Endothelial cell of umbilical vein (primary cell): ENCODE measurements around the gene DCLK1. TPM values are rescaled to one million over a fixed set of nuclear protein-coding genes. Genes with fewer than 3 reads are reported as not detected.

Experiments
- BruUV-seq: library from RNA; stranded (reverse); fragments of 400-500 nt; replicated peaks from 2 replicates; lab custom pipeline; 2021; lab: Mats Ljungman, UMichigan
- CTCF ChIA-PET: fragments of 300-600, 350-600 bp; sonication (Branson Sonifier 250); formaldehyde crosslinking; loops from one replicate; lab custom pipeline; 2021; ENCODE audit warnings: antibody characterized with exemption, inconsistent platforms; lab: Charles Lee
- POLR2A ChIA-PET: fragments of 300-600, 350-600 bp; sonication (Branson Sonifier 250); formaldehyde crosslinking; loops from one replicate; lab custom pipeline; 2021; ENCODE audit warnings: antibody characterized with exemption, inconsistent platforms; lab: Charles Lee
- DNase-seq: peaks from one replicate; pipeline ENCODE4 v3.0.0-alpha.2; 2011; ENCODE audit warnings: low read depth, low spot score
- FAIRE-seq: peaks from 2 replicates; lab custom pipeline; 2011; peaks lifted over from hg19 to GRCh38; lab: Jason Lieb, UNC
- H2AFZ ChIP-seq: 2 replicates; pipeline ENCODE4 v1.6.0; 2012; ENCODE audit warnings: low read depth, low read length, control low read depth, inconsistent platforms
- H3K27ac ChIP-seq: 2 replicates; pipeline ENCODE4 v1.5.1; 2011; ENCODE audit warnings: low read depth, mild to moderate bottlenecking, control low read depth, low read length, moderate library complexity; ENCODE audit not compliant: insufficient read depth
- H3K27me3 ChIP-seq, 2 experiments: 2 replicates each; pipeline versions ENCODE4 v1.6.0 to v1.6.1; 2011; ENCODE audit warnings: low read length in 2 of 2, mixed read lengths in 1 of 2; ENCODE audit not compliant: control insufficient read depth in 2 of 2, insufficient read depth in 2 of 2
- H3K36me3 ChIP-seq, 2 experiments: 2 replicates in 1 of 2; 3 replicates in 1 of 2; pipeline ENCODE4 v1.5.1; 2011; ENCODE audit warnings: low read length in 2 of 2, mild to moderate bottlenecking in 1 of 2, moderate library complexity in 1 of 2; ENCODE audit not compliant: control insufficient read depth in 2 of 2, insufficient read depth in 2 of 2; ENCODE audit errors: extremely low read depth in 1 of 2
- H3K4me1 ChIP-seq: 3 replicates; pipeline ENCODE4 v1.5.1; 2011; ENCODE audit warnings: mild to moderate bottlenecking, low read length; ENCODE audit not compliant: control insufficient read depth, insufficient read depth; ENCODE audit errors: extremely low read depth
- H3K4me2 ChIP-seq: 2 replicates; pipeline ENCODE4 v1.6.1; 2011; ENCODE audit warnings: low read length, control low read depth, mixed read lengths; ENCODE audit not compliant: insufficient read depth
- H3K4me3 ChIP-seq, 3 experiments: fragments of 200-600 bp in 1 of 3; sonication (generic), shearing (Covaris generic) in 1 of 3; replicated peaks in 1 of 3; 2 replicates each; pipeline ENCODE4 v1.5.1; 2011 to 2016; ENCODE audit warnings: control low read depth in 3 of 3, low read length in 3 of 3, mild to moderate bottlenecking in 2 of 3, inconsistent platforms in 1 of 3, low read depth in 1 of 3, moderate library complexity in 1 of 3; ENCODE audit not compliant: insufficient read depth in 1 of 3
- H3K79me2 ChIP-seq: 2 replicates; pipeline ENCODE4 v1.6.0; 2012; ENCODE audit warnings: low read length, inconsistent platforms; ENCODE audit not compliant: control insufficient read depth, insufficient read depth
- H3K9ac ChIP-seq: replicated peaks from 2 replicates; pipeline ENCODE3; 2011; ENCODE audit warnings: low read length, control low read depth; ENCODE audit not compliant: insufficient read depth; ENCODE audit errors: extremely low read depth
- H3K9me1 ChIP-seq: replicated peaks from 3 replicates; pipeline ENCODE4 v1.6.0; 2011; ENCODE audit warnings: mild to moderate bottlenecking, low read length; ENCODE audit not compliant: control insufficient read depth, insufficient read depth; ENCODE audit errors: extremely low read depth
- H3K9me3 ChIP-seq: replicated peaks from 2 replicates; pipeline ENCODE4 v1.5.1; 2012; ENCODE audit warnings: low read length, inconsistent platforms; ENCODE audit not compliant: control insufficient read depth, insufficient read depth
- H4K20me1 ChIP-seq: replicated peaks from 2 replicates; pipeline ENCODE3; 2011; ENCODE audit warnings: mild to moderate bottlenecking, low read length; ENCODE audit not compliant: control insufficient read depth, insufficient read depth; ENCODE audit errors: extremely low read depth
- FOS ChIP-seq: IDR thresholded peaks from 2 replicates; pipeline ENCODE4 v1.6.1; 2011; ENCODE audit warnings: mild to moderate bottlenecking, low read length, moderate library complexity, borderline replicate concordance; ENCODE audit not compliant: insufficient read depth
- GATA2 ChIP-seq: IDR thresholded peaks from 2 replicates; pipeline ENCODE4 v1.7.0; 2011; ENCODE audit warnings: low read depth, mild to moderate bottlenecking, moderate library complexity, mixed read lengths, low read length; ENCODE audit not compliant: insufficient read length, insufficient read depth
- JUN ChIP-seq: IDR thresholded peaks from 2 replicates; pipeline ENCODE4 v1.6.1; 2011; ENCODE audit warnings: borderline replicate concordance, low read depth; ENCODE audit not compliant: insufficient read length, insufficient read depth
- MYC ChIP-seq: IDR thresholded peaks from one replicate; pipeline ENCODE4 v1.6.1; 2011; ENCODE audit warnings: mild to moderate bottlenecking, low read depth, low read length
- POLR2A ChIP-seq: IDR thresholded peaks from 2 replicates; pipeline ENCODE4 v1.6.1; 2012; ENCODE audit warnings: low read depth, mild to moderate bottlenecking, control low read depth, low read length
- POLR2AphosphoS5 ChIP-seq: IDR thresholded peaks from 2 replicates; pipeline ENCODE4 v1.6.1; 2012; ENCODE audit warnings: low read depth, mild to moderate bottlenecking, control low read depth, low read length, moderate library complexity; ENCODE audit not compliant: insufficient read depth
- dilution Hi-C: fragments of 300-500 bp; cut with MboI; formaldehyde crosslinking; loops from one replicate; pipeline ENCODE4 v1.15.0; 2019; ENCODE audit warnings: low sequenced_read_pairs; ENCODE audit not compliant: extremely low pct_ligation_motif_present
- intact Hi-C: fragments of 100-400 bp; cut with micrococcal nuclease; formaldehyde crosslinking; loops from one replicate; pipeline ENCODE4 v1.10.0; 2022
- polyA plus RNA-seq, 4 experiments: library from polyadenylated mRNA; depleted of rRNA in 3 of 4; stranded (reverse) in 3 of 4; unstranded in 1 of 4; fragments of >200 nt; gene quantifications; 2 replicates each; pipeline versions ENCODE4 v1.2.1 to v1.2.3, GENCODE V29; 2011 to 2012; ENCODE audit warnings: missing spikeins in 1 of 4
- total RNA-seq: library from RNA; stranded (reverse); gene quantifications from 2 replicates; pipeline ENCODE4 v1.2.3, GENCODE V29; 2021

The DCLK1 gene
- total and polyA plus RNA-seq, 2 donors (not counting 3 experiments of a cell fraction or from before 2014, with no cell fraction given): 0.28 to 3.9 TPM

DNA sequence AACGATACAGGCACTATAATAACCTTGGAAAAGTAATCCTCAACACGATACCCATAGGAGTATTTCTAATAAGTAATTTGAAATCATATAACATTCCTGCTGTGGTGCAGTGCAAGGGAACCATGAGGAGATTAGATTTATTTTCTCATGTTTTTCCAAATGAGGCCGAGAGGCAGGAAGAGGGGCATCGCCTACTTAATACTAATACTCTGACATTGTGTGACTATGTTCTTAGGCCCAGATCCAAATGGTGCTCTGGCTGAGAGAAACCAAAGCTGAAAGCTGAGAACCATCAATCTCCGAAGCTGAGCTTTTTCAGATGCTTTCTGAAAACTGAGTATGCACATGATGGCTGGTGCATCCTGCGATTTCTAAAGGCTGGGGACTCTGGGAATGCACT lies 406.7 kb downstream of the DCLK1 start:
- POLR2A ChIA-PET: no interaction called here
- CTCF ChIA-PET: interaction anchor here (0.7 to 4.1 kb wide), 10 partner anchors 9 to 560 kb away, joined by 3 to 27 read pairs (median 8); no protein-coding TSS in a partner anchor
- no TSS peak for BruUV-seq
- Histone ChIP-seq H3K79me2 (no peaks in the 10 kb centered on the region), H3K27me3 (peaks cover 0 to 2% of the 10 kb centered on the region in 2 experiments), H2AFZ (no peak overlapping the region), H3K4me3 (no peak overlapping the region), H3K9me1 (no peaks in the 10 kb centered on the region), H3K4me2 (no peak overlapping the region), H3K9me3 (no peaks in the 10 kb centered on the region), H3K4me1 (peaks cover 10% of the 10 kb centered on the region), H3K27ac (no peak overlapping the region), H3K36me3 (no peaks in the 10 kb centered on the region), H4K20me1 (no peaks in the 10 kb centered on the region), H3K9ac (no peak overlapping the region)
- no peak for DNase-seq
- no peak for FAIRE-seq
- dilution Hi-C loops: no loop called here
- intact Hi-C loops: loop anchor here (5.0 kb wide), 1 partner anchor 1847 kb away; no protein-coding TSS in a partner anchor
- TF ChIP-seq MYC: no peak
- TF ChIP-seq POLR2AphosphoS5: no peak
- no peak for TF ChIP-seq FOS
- no peak for TF ChIP-seq POLR2A
- TF ChIP-seq JUN: no peak
- TF ChIP-seq GATA2: no peak

- TF ChIP-seq GATA2: peak; percentile 15
- no peak for TF ChIP-seq POLR2A
- dilution Hi-C loops: no loop called here
- no peak overlapping the region for H3K4me3 ChIP-seq
- no peaks in the 10 kb centered on the region for H3K9me3 ChIP-seq
- H3K79me2 ChIP-seq: no peaks in the 10 kb centered on the region
- peaks cover 10% of the 10 kb centered on the region for H3K4me1 ChIP-seq
- H2AFZ ChIP-seq: peak overlapping the region; percentile 6
- BruUV-seq: no TSS peak
- peak; percentile 11 for DNase-seq
- ChIA-PET POLR2A (no interaction called here), CTCF (interaction anchor here (0.7 to 4.1 kb wide), 13 partner anchors 9 to 560 kb away, joined by 3 to 27 read pairs (median 8); no protein-coding TSS in a partner anchor)
- peak; percentile 80 for FAIRE-seq
- H3K9ac ChIP-seq: no peak overlapping the region
- H3K36me3 ChIP-seq: no peaks in the 10 kb centered on the region
- peaks cover 0 to 3% of the 10 kb centered on the region in 2 experiments for H3K27me3 ChIP-seq
- peak overlapping the region; percentile 0 for H3K4me2 ChIP-seq
- H3K27ac ChIP-seq: no peak overlapping the region
- intact Hi-C loops: loop anchor here (5.0 kb wide), 1 partner anchor 1847 kb away; no protein-coding TSS in a partner anchor
- no peaks in the 10 kb centered on the region for H3K9me1 ChIP-seq
- H4K20me1 ChIP-seq: no peaks in the 10 kb centered on the region
These were observed 407.4 kb downstream of the DCLK1 start for GRCh38 chr13:35723821-35724220.
